Choroid plexus epithelial cell (primary cell): ENCODE results near the gene ANKRD22.

Experiments
- DNase-seq: peaks from one replicate; pipeline ENCODE4 v3.0.0-alpha.2; 2010; ENCODE audit warnings: low read depth
- H3K4me3 ChIP-seq: 2 replicates; pipeline ENCODE4 v1.5.1; 2011; ENCODE audit warnings: low read depth, mild to moderate bottlenecking, control low read depth, low read length, moderate library complexity
- TF ChIP-seq, protein P1 (sequence below): conservative IDR thresholded peaks from 2 replicates; pipeline ENCODE4 v1.5.1; 2011; ENCODE audit warnings: low read depth, mild to moderate bottlenecking, control low read depth, inconsistent platforms, low read length, moderate library complexity

Gene ANKRD22

GRCh38 chr10:88809621-88810020 lies 42.0 kb downstream of the ANKRD22 start:
- no peak for DNase-seq
- no peak overlapping the region for H3K4me3 ChIP-seq
- TF ChIP-seq, protein P1, sequence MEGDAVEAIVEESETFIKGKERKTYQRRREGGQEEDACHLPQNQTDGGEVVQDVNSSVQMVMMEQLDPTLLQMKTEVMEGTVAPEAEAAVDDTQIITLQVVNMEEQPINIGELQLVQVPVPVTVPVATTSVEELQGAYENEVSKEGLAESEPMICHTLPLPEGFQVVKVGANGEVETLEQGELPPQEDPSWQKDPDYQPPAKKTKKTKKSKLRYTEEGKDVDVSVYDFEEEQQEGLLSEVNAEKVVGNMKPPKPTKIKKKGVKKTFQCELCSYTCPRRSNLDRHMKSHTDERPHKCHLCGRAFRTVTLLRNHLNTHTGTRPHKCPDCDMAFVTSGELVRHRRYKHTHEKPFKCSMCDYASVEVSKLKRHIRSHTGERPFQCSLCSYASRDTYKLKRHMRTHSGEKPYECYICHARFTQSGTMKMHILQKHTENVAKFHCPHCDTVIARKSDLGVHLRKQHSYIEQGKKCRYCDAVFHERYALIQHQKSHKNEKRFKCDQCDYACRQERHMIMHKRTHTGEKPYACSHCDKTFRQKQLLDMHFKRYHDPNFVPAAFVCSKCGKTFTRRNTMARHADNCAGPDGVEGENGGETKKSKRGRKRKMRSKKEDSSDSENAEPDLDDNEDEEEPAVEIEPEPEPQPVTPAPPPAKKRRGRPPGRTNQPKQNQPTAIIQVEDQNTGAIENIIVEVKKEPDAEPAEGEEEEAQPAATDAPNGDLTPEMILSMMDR = no peak

- no peak overlapping the region for H3K4me3 ChIP-seq
- TF ChIP-seq, protein P1 = no peak
- no peak for DNase-seq
Measured at GRCh38 chr10:88805924-88806323, 45.7 kb downstream of the ANKRD22 start.

DNA sequence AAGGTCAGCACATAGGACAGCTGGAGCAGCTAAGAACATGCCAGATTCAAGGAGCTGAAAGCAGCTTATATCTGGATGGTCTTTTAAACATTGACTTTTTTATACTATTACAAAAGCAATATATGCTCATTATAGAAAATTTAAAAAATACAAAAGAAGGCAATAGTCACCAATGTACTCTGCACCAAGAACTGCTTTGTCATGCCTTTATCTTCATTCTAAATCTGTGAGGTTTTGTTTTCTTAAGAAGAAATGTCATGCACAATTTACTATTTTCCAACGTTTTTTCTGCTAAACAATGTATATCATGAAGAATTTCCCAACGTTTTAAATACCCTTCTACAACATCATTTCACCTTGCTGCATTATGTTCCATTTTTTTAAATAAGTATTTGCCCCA lies 46.3 kb downstream of the ANKRD22 start:
- no peak for DNase-seq
- TF ChIP-seq, protein P1 = no peak
- H3K4me3 ChIP-seq = no peak overlapping the region

DNA sequence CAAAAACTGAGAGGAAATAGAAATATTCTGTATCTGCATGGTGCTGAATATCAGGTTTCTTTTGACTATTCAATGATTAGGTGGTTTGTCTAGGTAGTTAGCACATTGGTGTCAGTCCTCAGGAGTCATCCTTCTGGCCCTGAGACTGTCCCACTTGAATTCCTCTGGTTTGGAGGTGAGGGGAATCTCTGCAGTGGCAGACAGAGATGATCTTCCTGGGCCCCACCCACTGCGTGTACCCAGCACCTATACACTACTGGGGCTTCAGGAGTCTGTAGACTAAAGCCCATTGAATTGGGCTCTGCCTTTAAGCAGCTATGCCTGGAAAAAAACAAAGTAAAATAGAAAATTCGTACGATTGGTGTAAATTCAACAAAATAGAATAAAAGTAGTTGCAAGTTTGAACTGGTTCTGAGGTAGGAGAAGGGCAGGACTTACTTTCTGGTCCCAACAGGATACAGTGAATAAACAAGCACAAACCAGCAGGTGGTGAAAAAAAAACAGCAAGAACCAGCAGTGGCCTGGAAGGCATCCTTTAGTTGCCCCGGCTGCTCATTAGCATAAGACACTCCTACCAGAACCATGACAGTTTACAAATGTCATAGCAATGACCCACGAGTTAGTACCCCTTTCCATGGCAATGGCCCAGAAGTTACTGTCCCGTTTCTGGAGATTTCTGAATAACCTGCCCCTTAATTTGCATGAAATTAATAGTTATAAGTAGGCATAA lies 47.4 kb downstream of the ANKRD22 start:
- TF ChIP-seq, protein P1 = no peak
- no peak for DNase-seq
- no peak overlapping the region for H3K4me3 ChIP-seq

DNA sequence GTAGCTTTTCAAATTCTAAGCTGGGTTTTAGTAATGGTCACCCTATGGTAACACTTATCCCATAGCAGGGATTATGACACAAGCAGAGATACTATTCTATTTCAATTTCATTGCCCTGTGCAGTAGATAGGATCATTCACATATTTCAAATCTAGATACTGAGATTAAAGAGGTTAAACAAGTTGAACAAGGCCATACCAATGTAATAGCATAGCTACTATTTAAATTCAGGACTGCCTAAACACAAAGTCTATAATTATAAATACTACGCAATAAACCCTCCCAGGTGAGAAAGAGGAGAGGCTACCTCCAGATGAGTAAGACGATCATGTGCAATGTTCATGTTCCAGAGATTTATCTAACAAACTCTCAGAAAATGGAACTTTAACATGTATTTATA lies 48.0 kb downstream of the ANKRD22 start:
- DNase-seq = no peak
- TF ChIP-seq, protein P1 = no peak
- H3K4me3 ChIP-seq = no peak overlapping the region

DNA sequence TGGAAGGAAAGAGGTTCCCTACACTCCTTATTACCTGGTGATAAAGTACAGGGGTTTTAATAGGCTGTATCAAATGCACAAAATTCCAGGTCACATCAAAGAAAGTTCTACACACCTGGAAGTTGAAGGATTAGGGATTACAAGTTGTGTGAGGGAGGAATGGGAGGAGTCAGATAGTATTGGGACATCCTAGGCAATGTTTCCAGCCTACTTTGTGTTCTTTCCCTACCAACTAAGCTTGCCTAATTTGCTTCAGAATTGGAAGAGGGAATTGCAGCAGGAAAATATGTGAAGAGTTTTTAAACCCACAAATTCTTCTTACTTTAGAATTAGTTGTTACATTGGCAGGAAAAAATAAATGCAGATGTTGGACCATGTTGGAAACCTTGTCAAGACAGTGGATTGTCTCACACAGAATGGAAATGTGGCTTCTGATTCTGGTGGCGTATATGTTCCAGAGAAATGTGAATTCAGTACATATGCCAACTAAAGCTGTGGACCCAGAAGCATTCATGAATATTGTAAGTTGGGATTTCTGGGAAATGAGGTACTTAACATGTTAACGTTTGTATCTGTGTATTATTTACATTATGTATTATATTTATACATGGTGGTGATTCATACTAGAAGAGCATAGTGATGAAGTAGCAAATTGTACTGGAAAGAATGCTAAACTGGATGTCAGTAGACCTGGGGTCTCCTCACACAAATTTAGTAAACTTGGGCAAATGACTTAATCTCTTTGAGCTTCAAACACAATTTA lies 48.9 kb downstream of the ANKRD22 start, which contains the start of gene LIPM:
Gene LIPM (plus strand): TSS at position 208 of the 763 bp plus-strand sequence. CDS start 167 bp downstream, at position 375.
- H3K4me3 ChIP-seq = no peak within 1 kb of the TSS
- no peak for DNase-seq
- TF ChIP-seq, protein P1 = no peak
